GM12878 (cell line): ENCODE results near the gene GDA. TPM values are rescaled to one million over a fixed set of nuclear protein-coding genes. Genes with fewer than 3 reads are reported as not detected.

ENCODE experiments used
- ATAC-seq: fragments of 200-7000 bp; cut with Tn5 transposase; 3 replicates; pipeline ENCODE4 v1.9.1; 2020; ENCODE audit warnings: mild to moderate bottlenecking, moderate library complexity
- BruUV-seq: library from RNA; stranded (reverse); fragments of 400-500 nt; replicated peaks from 2 replicates; lab custom pipeline; 2021; lab: Mats Ljungman, UMichigan
- CTCF ChIA-PET: fragments of 300-600 bp; sonication (Branson Sonifier 250); formaldehyde crosslinking; extraction: SDS; loops from one replicate; lab custom pipeline; 2021; ENCODE audit warnings: inconsistent platforms; lab: Yijun Ruan, JAX
- POLR2A ChIA-PET: fragments of 350-600 bp; formaldehyde crosslinking; extraction: SDS; loops from one replicate; lab custom pipeline; 2021; ENCODE audit warnings: inconsistent platforms; lab: Charles Lee
- RAD21 ChIA-PET: fragments of 300-600 bp; sonication (Branson Sonifier 250); formaldehyde crosslinking; loops from one replicate; lab custom pipeline; 2023; ENCODE audit warnings: antibody characterized with exemption; ENCODE audit not compliant: unreplicated experiment; lab: Charles Lee
- SMC1A ChIA-PET: fragments of 300-600 bp; sonication (Branson Sonifier 250); formaldehyde crosslinking; loops from one replicate; lab custom pipeline; 2023; ENCODE audit not compliant: unreplicated experiment, uncharacterized antibody; lab: Charles Lee
- DNase-seq: peaks from one replicate; pipeline ENCODE4 v3.0.0-alpha.2; 2011; ENCODE audit warnings: low read depth, low spot score
- FAIRE-seq: peaks from 3 replicates; lab custom pipeline; 2011; peaks lifted over from hg19 to GRCh38; lab: Jason Lieb, UNC
- H2AFZ ChIP-seq: 2 replicates; pipeline ENCODE4 v1.6.0; 2011; ENCODE audit warnings: low read depth, low read length, control low read depth; ENCODE audit not compliant: control insufficient read depth
- H3K27ac ChIP-seq: 2 replicates; pipeline ENCODE4 v1.5.1; 2011; ENCODE audit warnings: control low read depth; ENCODE audit not compliant: control insufficient read depth, insufficient read depth
- H3K27me3 ChIP-seq, 2 experiments: replicated peaks in 1 of 2; 2 replicates each; pipeline versions ENCODE4 v1.6.0 to v1.6.1; 2011; ENCODE audit warnings: low read length in 1 of 2; ENCODE audit not compliant: control insufficient read depth in 2 of 2, insufficient read depth in 2 of 2
- H3K36me3 ChIP-seq, 2 experiments: 2 replicates each; pipeline ENCODE4 v1.5.1; 2011; ENCODE audit warnings: low read length in 1 of 2; ENCODE audit not compliant: control insufficient read depth in 2 of 2, insufficient read depth in 2 of 2
- H3K4me1 ChIP-seq: 2 replicates; pipeline ENCODE4 v1.6.1; 2011; ENCODE audit warnings: mild to moderate bottlenecking, low read length, moderate library complexity, mixed read lengths; ENCODE audit not compliant: control insufficient read depth, insufficient read depth
- H3K4me2 ChIP-seq: 2 replicates; pipeline ENCODE4 v1.6.0; 2011; ENCODE audit warnings: control low read depth; ENCODE audit not compliant: control insufficient read depth, insufficient read depth
- H3K4me3 ChIP-seq: fragments of 200-600 bp; sonication (generic); 2 replicates; pipeline ENCODE4 v1.5.1; 2016
- H3K79me2 ChIP-seq: 2 replicates; pipeline ENCODE4 v1.6.0; 2011; ENCODE audit warnings: low read length; ENCODE audit not compliant: control insufficient read depth, insufficient read depth
- H3K9ac ChIP-seq: 2 replicates; pipeline ENCODE4 v1.8.0; 2011; ENCODE audit warnings: low read length, control low read depth, mixed read lengths; ENCODE audit not compliant: control insufficient read depth, insufficient read depth
- H3K9me3 ChIP-seq: replicated peaks from 3 replicates; pipeline ENCODE4 v1.5.1; 2011; ENCODE audit warnings: mild to moderate bottlenecking, low read length; ENCODE audit not compliant: control insufficient read depth, insufficient read depth
- H4K20me1 ChIP-seq: 2 replicates; pipeline ENCODE4 v1.6.0; 2011; ENCODE audit not compliant: control insufficient read depth, insufficient read depth
- BCL3 ChIP-seq: IDR thresholded peaks from 2 replicates; pipeline ENCODE4 v1.6.1; 2011; ENCODE audit warnings: borderline replicate concordance, low read depth, mild to moderate bottlenecking, moderate library complexity, low read length; ENCODE audit not compliant: insufficient read depth, poor library complexity, severe bottlenecking
- CREB1 ChIP-seq: IDR thresholded peaks from 2 replicates; pipeline ENCODE4 v1.6.1; 2012; ENCODE audit warnings: low read depth, mild to moderate bottlenecking, inconsistent platforms
- CREM ChIP-seq: IDR thresholded peaks from 2 replicates; pipeline ENCODE4 v1.6.1; 2014; ENCODE audit warnings: antibody characterized with exemption, low read depth
- EP300 ChIP-seq, 2 experiments: fragments of 150-350 bp in 1 of 2; IDR thresholded peaks; 2 replicates each; pipeline ENCODE4 v1.6.1; 2011 to 2012; ENCODE audit warnings: low read depth in 2 of 2, low read length in 2 of 2, borderline replicate concordance in 1 of 2, improper control_type of control experiment in 1 of 2, inconsistent platforms in 1 of 2; ENCODE audit not compliant: control insufficient read depth in 1 of 2
- KAT2A ChIP-seq: conservative IDR thresholded peaks from 2 replicates; pipeline ENCODE4 v1.6.1; 2011; ENCODE audit warnings: low read depth, low read length; ENCODE audit not compliant: control insufficient read depth
- MYC ChIP-seq: IDR thresholded peaks from 2 replicates; pipeline ENCODE4 v1.6.1; 2011; ENCODE audit warnings: mild to moderate bottlenecking, low read length, moderate library complexity, inconsistent platforms; ENCODE audit not compliant: insufficient read depth, insufficient replicate concordance, insufficient read length, severe bottlenecking
- NR2C1 ChIP-seq: fragments of 450-650 bp; IDR thresholded peaks from 2 replicates; pipeline ENCODE4 v1.6.1; 2017; ENCODE audit warnings: antibody characterized with exemption, mild to moderate bottlenecking, moderate library complexity
- POLR2AphosphoS5 ChIP-seq: IDR thresholded peaks from 2 replicates; pipeline ENCODE4 v1.6.1; 2011; ENCODE audit warnings: mild to moderate bottlenecking, low read length, inconsistent platforms
- RBBP5 ChIP-seq: fragments of 200-600 bp; sonication (generic); conservative IDR thresholded peaks from 2 replicates; pipeline ENCODE4 v1.6.1; 2016
- RFX5 ChIP-seq: IDR thresholded peaks from 2 replicates; pipeline ENCODE4 v1.6.1; 2011; ENCODE audit warnings: low read depth, low read length, improper control_type of control experiment
- TAF1 ChIP-seq: IDR thresholded peaks from 2 replicates; pipeline ENCODE4 v1.6.1; 2011; ENCODE audit warnings: mild to moderate bottlenecking, low read depth, low read length, borderline replicate concordance
- TCF12 ChIP-seq: IDR thresholded peaks from 2 replicates; pipeline ENCODE4 v1.6.1; 2011; ENCODE audit warnings: low read depth, mild to moderate bottlenecking, low read length
- ZNF24 ChIP-seq: fragments of 450-650 bp; IDR thresholded peaks from 2 replicates; pipeline ENCODE4 v1.6.1; 2017; ENCODE audit warnings: antibody characterized with exemption, mild to moderate bottlenecking
- ZNF384 ChIP-seq: IDR thresholded peaks from 2 replicates; pipeline ENCODE4 v1.6.1; 2012; ENCODE audit warnings: low read depth, mild to moderate bottlenecking, low read length, improper control_type of control experiment, borderline replicate concordance
- WGBS: methylation state at CpG from one replicate; pipeline ENCODE4 v1.1.6; 2016; ENCODE audit warnings: low lambda C conversion rate; ENCODE audit not compliant: insufficient replicate concordance, insufficient coverage; ENCODE audit errors: missing lambda C conversion rate; 5-methylcytosine and 5-hydroxymethylcytosine counted together
- in situ Hi-C: fragments of 300-500 bp; cut with MboI; formaldehyde crosslinking; loops from 9 replicates; pipeline ENCODE4 v1.14.3; 2018; ENCODE audit warnings: mixed read lengths
- intact Hi-C: fragments of 100-400 bp; cut with micrococcal nuclease; formaldehyde crosslinking; loops from one replicate; pipeline ENCODE4 v1.14.2; 2022; ENCODE audit not compliant: unreplicated experiment
- polyA plus RNA-seq, 11 experiments: library from polyadenylated mRNA; depleted of rRNA in 4 of 11; unstranded in 6 of 11; stranded (reverse) in 5 of 11; fragments of >200 nt; fragmentation: Nextera tagmentation in 4 of 11; fragmentation: Illumina TruSeq in 1 of 11; extraction: Ambion mirVana in 4 of 11; extraction: Trizol in 1 of 11; gene quantifications; 1 replicate in 1 of 11; 2 replicates in 10 of 11; pipeline versions ENCODE4 v1.2.1 to v1.2.3, GENCODE V29; 2011 to 2016; ENCODE audit warnings: inconsistent platforms in 2 of 11, missing spikeins in 2 of 11, low read depth in 1 of 11
- total RNA-seq, 4 experiments: library from RNA; depleted of rRNA in 3 of 4; stranded (reverse); fragments of >200 nt in 3 of 4; fragmentation: Illumina TruSeq in 1 of 4; extraction: Trizol in 1 of 4; gene quantifications; 2 replicates each; pipeline versions ENCODE4 v1.2.1 to v1.2.3, GENCODE V29; 2013 to 2021
- TF ChIP-seq, protein P1 (sequence below): IDR thresholded peaks from 2 replicates; pipeline ENCODE4 v1.6.1; 2012; ENCODE audit warnings: low read depth, low read length, improper control_type of control experiment
- TF ChIP-seq, protein P2 (sequence below): fragments of 150-350 bp; IDR thresholded peaks from 2 replicates; pipeline ENCODE4 v1.6.1; 2016; ENCODE audit warnings: low read depth, low read length

GDA gene
- total and polyA plus RNA-seq, 10 of the 15 experiments (the other 5 are each of a cell fraction or from before 2014, with no cell fraction given) = 0.19 to 17.9 (median 0.48) TPM; not detected in 2

DNA sequence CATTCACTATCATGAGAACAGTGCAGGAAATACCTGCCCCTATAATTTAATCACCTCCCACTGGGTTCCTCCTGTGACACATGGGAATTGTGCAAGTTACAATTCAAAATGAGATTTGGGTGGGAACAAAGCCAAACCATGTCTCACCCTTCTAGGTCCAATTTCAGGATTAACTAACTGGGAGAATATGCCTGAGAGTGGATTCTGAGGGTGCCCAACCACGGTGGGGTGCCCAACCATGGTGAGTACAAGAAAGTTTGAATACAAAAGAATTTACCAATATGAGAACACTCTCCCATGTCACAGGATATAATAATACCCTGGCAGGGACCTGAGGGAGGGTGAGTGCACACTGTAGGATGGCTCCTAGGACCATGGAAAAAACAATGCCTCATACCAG, 17.2 kb upstream of the GDA start:
- ATAC-seq (no peak), DNase-seq (no peak), FAIRE-seq (no peak)
- in situ Hi-C loops (no loop called here), intact Hi-C loops (no loop called here)
- Histone ChIP-seq H3K36me3 (no peaks in the 10 kb centered on the region), H3K9ac (no peak overlapping the region), H3K4me1 (no peaks in the 10 kb centered on the region), H4K20me1 (no peaks in the 10 kb centered on the region), H2AFZ (no peak overlapping the region), H3K27me3 (no peaks in the 10 kb centered on the region), H3K79me2 (no peaks in the 10 kb centered on the region), H3K4me2 (no peak overlapping the region), H3K9me3 (no peaks in the 10 kb centered on the region), H3K27ac (no peak overlapping the region), H3K4me3 (no peak overlapping the region)
- SMC1A ChIA-PET = no interaction called here
- WGBS = 5% methylated on average over 1 of the region's 1 CpG
- BruUV-seq = no TSS peak
- RAD21 ChIA-PET = no interaction called here
- CTCF ChIA-PET = no interaction called here
- TF ChIP-seq TAF1 = no peak
- no peak for TF ChIP-seq CREM
- TF ChIP-seq TCF12 = no peak
- TF ChIP-seq ZNF384 = no peak
- no peak for TF ChIP-seq BCL3
- TF ChIP-seq POLR2AphosphoS5 = no peak
- no peak for TF ChIP-seq RFX5
- TF ChIP-seq MYC = no peak
- TF ChIP-seq KAT2A = no peak
- TF ChIP-seq, protein P1, sequence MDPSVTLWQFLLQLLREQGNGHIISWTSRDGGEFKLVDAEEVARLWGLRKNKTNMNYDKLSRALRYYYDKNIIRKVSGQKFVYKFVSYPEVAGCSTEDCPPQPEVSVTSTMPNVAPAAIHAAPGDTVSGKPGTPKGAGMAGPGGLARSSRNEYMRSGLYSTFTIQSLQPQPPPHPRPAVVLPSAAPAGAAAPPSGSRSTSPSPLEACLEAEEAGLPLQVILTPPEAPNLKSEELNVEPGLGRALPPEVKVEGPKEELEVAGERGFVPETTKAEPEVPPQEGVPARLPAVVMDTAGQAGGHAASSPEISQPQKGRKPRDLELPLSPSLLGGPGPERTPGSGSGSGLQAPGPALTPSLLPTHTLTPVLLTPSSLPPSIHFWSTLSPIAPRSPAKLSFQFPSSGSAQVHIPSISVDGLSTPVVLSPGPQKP = no peak
- TF ChIP-seq CREB1 = no peak
- TF ChIP-seq, protein P2, sequence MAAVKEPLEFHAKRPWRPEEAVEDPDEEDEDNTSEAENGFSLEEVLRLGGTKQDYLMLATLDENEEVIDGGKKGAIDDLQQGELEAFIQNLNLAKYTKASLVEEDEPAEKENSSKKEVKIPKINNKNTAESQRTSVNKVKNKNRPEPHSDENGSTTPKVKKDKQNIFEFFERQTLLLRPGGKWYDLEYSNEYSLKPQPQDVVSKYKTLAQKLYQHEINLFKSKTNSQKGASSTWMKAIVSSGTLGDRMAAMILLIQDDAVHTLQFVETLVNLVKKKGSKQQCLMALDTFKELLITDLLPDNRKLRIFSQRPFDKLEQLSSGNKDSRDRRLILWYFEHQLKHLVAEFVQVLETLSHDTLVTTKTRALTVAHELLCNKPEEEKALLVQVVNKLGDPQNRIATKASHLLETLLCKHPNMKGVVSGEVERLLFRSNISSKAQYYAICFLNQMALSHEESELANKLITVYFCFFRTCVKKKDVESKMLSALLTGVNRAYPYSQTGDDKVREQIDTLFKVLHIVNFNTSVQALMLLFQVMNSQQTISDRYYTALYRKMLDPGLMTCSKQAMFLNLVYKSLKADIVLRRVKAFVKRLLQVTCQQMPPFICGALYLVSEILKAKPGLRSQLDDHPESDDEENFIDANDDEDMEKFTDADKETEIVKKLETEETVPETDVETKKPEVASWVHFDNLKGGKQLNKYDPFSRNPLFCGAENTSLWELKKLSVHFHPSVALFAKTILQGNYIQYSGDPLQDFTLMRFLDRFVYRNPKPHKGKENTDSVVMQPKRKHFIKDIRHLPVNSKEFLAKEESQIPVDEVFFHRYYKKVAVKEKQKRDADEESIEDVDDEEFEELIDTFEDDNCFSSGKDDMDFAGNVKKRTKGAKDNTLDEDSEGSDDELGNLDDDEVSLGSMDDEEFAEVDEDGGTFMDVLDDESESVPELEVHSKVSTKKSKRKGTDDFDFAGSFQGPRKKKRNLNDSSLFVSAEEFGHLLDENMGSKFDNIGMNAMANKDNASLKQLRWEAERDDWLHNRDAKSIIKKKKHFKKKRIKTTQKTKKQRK = no peak
- TF ChIP-seq RBBP5 = no peak
- no peak for TF ChIP-seq NR2C1
- no peak for TF ChIP-seq ZNF24
- no peak for TF ChIP-seq EP300 (IDR thresholded peaks at IDR 0.05; ENCODE audit: borderline replicate concordance in 1 of 2, control insufficient read depth in 1 of 2, low read depth in 2 of 2, low read length in 2 of 2)
- POLR2A ChIA-PET = no interaction called here
